Vagina (tissue), 2 donors: ENCODE data around the gene KLHL29. TPM values are rescaled to one million over a fixed set of nuclear protein-coding genes. Genes with fewer than 3 reads are reported as not detected.

Experiments used
- DNase-seq, 2 donors: peaks; one replicate each; pipeline ENCODE4 v3.0.0-alpha.2; 2017; ENCODE audit errors: extremely low spot score in 2 of 2
- H3K27ac ChIP-seq: fragments of 200-600 bp; sonication (generic); one replicate; pipeline ENCODE4 v1.5.1; 2019
- H3K27me3 ChIP-seq: fragments of 200-600 bp; sonication (generic); one replicate; pipeline ENCODE4 v1.5.1; 2019
- H3K36me3 ChIP-seq, 2 donors: fragments of 200-600 bp; sonication (generic); one replicate each; pipeline ENCODE4 v1.5.1; 2017 to 2019
- H3K4me1 ChIP-seq: fragments of 200-600 bp; sonication (generic); one replicate; pipeline ENCODE4 v1.5.1; 2019
- H3K4me3 ChIP-seq, 2 donors: fragments of 200-600 bp; sonication (generic); 1 replicate in 1 of 2; 2 replicates in 1 of 2; pipeline ENCODE4 v1.5.1; 2016 to 2019
- H3K9me3 ChIP-seq: fragments of 200-600 bp; sonication (generic); one replicate; pipeline ENCODE4 v1.5.1; 2019
- CTCF ChIP-seq, 3 experiments: fragments of 450-650 bp in 2 of 3; fragments of 200-600 bp in 1 of 3; sonication (generic) in 1 of 3; IDR thresholded peaks; one replicate each; pipeline ENCODE4 v1.5.1; 2017 to 2019; ENCODE audit warnings: antibody characterized with exemption in 3 of 3, mild to moderate bottlenecking in 2 of 3, moderate library complexity in 2 of 3
- POLR2A ChIP-seq, 2 donors: fragments of 450-650 bp; IDR thresholded peaks; one replicate each; pipeline ENCODE4 v1.6.1; 2017; ENCODE audit warnings: antibody characterized with exemption in 2 of 2, mild to moderate bottlenecking in 2 of 2, moderate library complexity in 2 of 2
- POLR2AphosphoS5 ChIP-seq, 2 donors: sonication (generic); formaldehyde crosslinking; IDR thresholded peaks; one replicate each; pipeline ENCODE4 v1.9.0; 2017; ENCODE audit warnings: antibody characterized with exemption in 2 of 2, mild to moderate bottlenecking in 2 of 2, low read depth in 1 of 2; ENCODE audit not compliant: insufficient read depth in 1 of 2
- intact Hi-C: fragments of 100-400 bp; cut with DNase I; formaldehyde crosslinking; loops from one replicate; pipeline ENCODE4 v1.15.1; 2023
- total RNA-seq: library from RNA; depleted of rRNA; stranded (reverse); fragments of >200 nt; gene quantifications from one replicate; pipeline ENCODE4 v1.2.3, GENCODE V29; 2016

KLHL29 gene
- total RNA-seq, 1 donor from 2014 or later: 19.4 TPM

GRCh38 chr2:23417310-23417709 is 32.3 kb downstream of the KLHL29 start:
- Histone ChIP-seq H3K9me3 (no peaks in the 10 kb centered on the region), H3K36me3 (no peaks in the 10 kb centered on the region), H3K27me3 (no peaks in the 10 kb centered on the region), H3K4me3 (no peak overlapping the region), H3K27ac (no peak overlapping the region), H3K4me1 (peaks cover 17% of the 10 kb centered on the region)
- no peak for DNase-seq
- TF ChIP-seq CTCF (IDR thresholded peaks at IDR 0.05): no peak
- TF ChIP-seq POLR2AphosphoS5 (IDR thresholded peaks at IDR 0.05; ENCODE audit: insufficient read depth in 1 of 2, low read depth in 1 of 2): no peak
- no peak for TF ChIP-seq POLR2A (IDR thresholded peaks at IDR 0.05)
- intact Hi-C loops: no loop called here

GRCh38 chr2:23418056-23418455 is 33.1 kb downstream of the KLHL29 start:
- Histone ChIP-seq H3K36me3 (no peaks in the 10 kb centered on the region), H3K27me3 (no peaks in the 10 kb centered on the region), H3K4me3 (no peak overlapping the region), H3K27ac (no peak overlapping the region), H3K9me3 (no peaks in the 10 kb centered on the region), H3K4me1 (peaks cover 17% of the 10 kb centered on the region)
- no peak for DNase-seq
- TF ChIP-seq POLR2A (IDR thresholded peaks at IDR 0.05): no peak
- intact Hi-C loops: no loop called here

- H3K4me1 ChIP-seq: peaks cover 17% of the 10 kb centered on the region
- H3K27ac ChIP-seq: no peak overlapping the region
- no peaks in the 10 kb centered on the region for H3K9me3 ChIP-seq
- DNase-seq: no peak
- no peaks in the 10 kb centered on the region for H3K36me3 ChIP-seq
- no peak overlapping the region for H3K4me3 ChIP-seq
- intact Hi-C loops: no loop called here
- no peak for TF ChIP-seq CTCF (IDR thresholded peaks at IDR 0.05)
- TF ChIP-seq POLR2A (IDR thresholded peaks at IDR 0.05): no peak
- TF ChIP-seq POLR2AphosphoS5 (IDR thresholded peaks at IDR 0.05; ENCODE audit: insufficient read depth in 1 of 2, low read depth in 1 of 2): no peak
- no peaks in the 10 kb centered on the region for H3K27me3 ChIP-seq
Measured at GRCh38 chr2:23418461-23418911, 33.5 kb downstream of the KLHL29 start.

- Histone ChIP-seq H3K36me3 (no peaks in the 10 kb centered on the region), H3K4me1 (peaks cover 25% of the 10 kb centered on the region), H3K27ac (no peak overlapping the region), H3K27me3 (no peaks in the 10 kb centered on the region), H3K4me3 (no peak overlapping the region), H3K9me3 (no peaks in the 10 kb centered on the region)
- no peak for DNase-seq
- intact Hi-C loops: no loop called here
- TF ChIP-seq POLR2A (IDR thresholded peaks at IDR 0.05): no peak
- TF ChIP-seq POLR2AphosphoS5 (IDR thresholded peaks at IDR 0.05; ENCODE audit: insufficient read depth in 1 of 2, low read depth in 1 of 2): no peak
- TF ChIP-seq CTCF (IDR thresholded peaks at IDR 0.05): no peak
Measured at GRCh38 chr2:23419171-23420090, 34.5 kb downstream of the KLHL29 start.

GRCh38 chr2:23420091-23420839 is 35.3 kb downstream of the KLHL29 start:
- H3K4me1 ChIP-seq: peaks cover 29% of the 10 kb centered on the region

More at GRCh38 chr2:23420091-23420839, 35.3 kb downstream of the KLHL29 start:
- H3K9me3 ChIP-seq: no peaks in the 10 kb centered on the region
- H3K4me3 ChIP-seq: no peak overlapping the region
- no peak overlapping the region for H3K27ac ChIP-seq
- DNase-seq: peak in 1 of 2 donors; percentile 83
- TF ChIP-seq CTCF (IDR thresholded peaks at IDR 0.05) (no peak), POLR2AphosphoS5 (IDR thresholded peaks at IDR 0.05; ENCODE audit: insufficient read depth in 1 of 2, low read depth in 1 of 2) (no peak), POLR2A (IDR thresholded peaks at IDR 0.05) (no peak)
- intact Hi-C loops: no loop called here
- no peaks in the 10 kb centered on the region for H3K36me3 ChIP-seq
- no peaks in the 10 kb centered on the region for H3K27me3 ChIP-seq
